Adrenal gland (tissue), 5 donors: ENCODE data around the gene DNASE1L3.

Experiments used
- POLR2A ChIP-seq, 2 donors: fragments of 450-650 bp; IDR thresholded peaks; one replicate each; pipeline ENCODE4 v1.6.1; 2017; ENCODE audit warnings: antibody characterized with exemption in 2 of 2, mild to moderate bottlenecking in 2 of 2, moderate library complexity in 1 of 2
- TF ChIP-seq, protein P1 (sequence below), 6 experiments: fragments of 450-650 bp in 4 of 6; fragments of 200-600 bp in 2 of 6; sonication (generic) in 1 of 6; IDR thresholded peaks; 1 replicate in 5 of 6; 2 replicates in 1 of 6; pipeline versions ENCODE4 v1.5.1 to v1.8.0; 2016 to 2021; ENCODE audit warnings: antibody characterized with exemption in 6 of 6, mild to moderate bottlenecking in 2 of 6, moderate library complexity in 1 of 6
- donor health status: DM: no; HTN: no; CAD: no.

DNA sequence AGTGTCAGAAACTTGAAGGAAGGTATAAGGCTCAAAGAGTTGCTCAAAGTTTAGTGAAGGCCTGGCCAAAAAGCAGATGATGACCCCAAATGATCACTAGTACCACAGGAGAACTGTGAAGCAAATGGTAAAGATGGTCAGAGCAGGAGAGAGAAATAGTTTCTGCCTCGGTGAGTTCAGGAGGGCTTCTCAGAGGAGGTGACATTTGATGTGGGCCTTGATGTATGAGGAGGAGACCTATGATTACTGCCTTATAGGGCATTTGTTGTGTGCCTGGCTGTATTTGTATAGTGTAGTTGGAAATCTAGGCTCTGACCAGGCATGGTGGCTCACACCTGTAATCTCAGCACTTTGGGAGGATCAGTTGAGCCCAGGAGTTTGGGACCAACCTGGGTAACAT is 50.4 kb downstream of the DNASE1L3 start:
- TF ChIP-seq, protein P1, sequence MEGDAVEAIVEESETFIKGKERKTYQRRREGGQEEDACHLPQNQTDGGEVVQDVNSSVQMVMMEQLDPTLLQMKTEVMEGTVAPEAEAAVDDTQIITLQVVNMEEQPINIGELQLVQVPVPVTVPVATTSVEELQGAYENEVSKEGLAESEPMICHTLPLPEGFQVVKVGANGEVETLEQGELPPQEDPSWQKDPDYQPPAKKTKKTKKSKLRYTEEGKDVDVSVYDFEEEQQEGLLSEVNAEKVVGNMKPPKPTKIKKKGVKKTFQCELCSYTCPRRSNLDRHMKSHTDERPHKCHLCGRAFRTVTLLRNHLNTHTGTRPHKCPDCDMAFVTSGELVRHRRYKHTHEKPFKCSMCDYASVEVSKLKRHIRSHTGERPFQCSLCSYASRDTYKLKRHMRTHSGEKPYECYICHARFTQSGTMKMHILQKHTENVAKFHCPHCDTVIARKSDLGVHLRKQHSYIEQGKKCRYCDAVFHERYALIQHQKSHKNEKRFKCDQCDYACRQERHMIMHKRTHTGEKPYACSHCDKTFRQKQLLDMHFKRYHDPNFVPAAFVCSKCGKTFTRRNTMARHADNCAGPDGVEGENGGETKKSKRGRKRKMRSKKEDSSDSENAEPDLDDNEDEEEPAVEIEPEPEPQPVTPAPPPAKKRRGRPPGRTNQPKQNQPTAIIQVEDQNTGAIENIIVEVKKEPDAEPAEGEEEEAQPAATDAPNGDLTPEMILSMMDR (IDR thresholded peaks at IDR 0.05), result no peak
- TF ChIP-seq POLR2A (IDR thresholded peaks at IDR 0.05), result no peak
